NCI-H446 (cell line): Measurements from ENCODE around the gene TMEM131L.
A peak's percentile ranks its signal among the peaks of the same experiment; 100 is the strongest.

Experiments used
- DNase-seq, 2 experiments: peaks; one replicate each; lab custom pipeline; 2025; lab: John Stamatoyannopoulos, UW

TMEM131L gene

GRCh38 chr4:153479101-153479500 is 12.9 kb downstream of the TMEM131L start:
- DNase-seq = peak in 1 of 2 experiments; percentile 45

- no peak for DNase-seq
These were observed 14.5 kb downstream of the TMEM131L start for GRCh38 chr4:153480704-153481103.

- DNase-seq = no peak
These were observed 15.3 kb downstream of the TMEM131L start for GRCh38 chr4:153481478-153481877.

- DNase-seq = no peak
These were observed 17.6 kb downstream of the TMEM131L start for GRCh38 chr4:153483432-153484418.

DNA sequence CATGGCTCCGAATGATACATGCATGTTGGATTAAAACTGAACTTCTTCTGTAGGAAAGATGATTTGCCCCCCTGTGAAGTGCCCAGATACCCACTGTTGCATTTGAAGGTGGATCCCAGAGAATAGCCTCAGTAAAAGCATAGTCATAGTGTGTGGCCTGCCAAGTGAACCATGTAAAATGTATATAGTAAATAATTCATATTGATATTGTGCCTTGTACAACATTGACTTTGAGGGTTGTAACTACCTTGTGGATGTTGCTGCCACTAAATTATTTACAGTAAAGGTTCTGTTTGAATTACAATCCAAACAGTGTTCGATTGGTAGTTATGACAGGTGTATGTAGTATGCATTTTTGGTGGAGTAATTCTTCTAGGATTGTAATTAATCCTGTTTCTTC is 19.2 kb downstream of the TMEM131L start:
- no peak for DNase-seq

- DNase-seq = no peak
These were observed 19.7 kb downstream of the TMEM131L start for GRCh38 chr4:153485860-153486259.

DNA sequence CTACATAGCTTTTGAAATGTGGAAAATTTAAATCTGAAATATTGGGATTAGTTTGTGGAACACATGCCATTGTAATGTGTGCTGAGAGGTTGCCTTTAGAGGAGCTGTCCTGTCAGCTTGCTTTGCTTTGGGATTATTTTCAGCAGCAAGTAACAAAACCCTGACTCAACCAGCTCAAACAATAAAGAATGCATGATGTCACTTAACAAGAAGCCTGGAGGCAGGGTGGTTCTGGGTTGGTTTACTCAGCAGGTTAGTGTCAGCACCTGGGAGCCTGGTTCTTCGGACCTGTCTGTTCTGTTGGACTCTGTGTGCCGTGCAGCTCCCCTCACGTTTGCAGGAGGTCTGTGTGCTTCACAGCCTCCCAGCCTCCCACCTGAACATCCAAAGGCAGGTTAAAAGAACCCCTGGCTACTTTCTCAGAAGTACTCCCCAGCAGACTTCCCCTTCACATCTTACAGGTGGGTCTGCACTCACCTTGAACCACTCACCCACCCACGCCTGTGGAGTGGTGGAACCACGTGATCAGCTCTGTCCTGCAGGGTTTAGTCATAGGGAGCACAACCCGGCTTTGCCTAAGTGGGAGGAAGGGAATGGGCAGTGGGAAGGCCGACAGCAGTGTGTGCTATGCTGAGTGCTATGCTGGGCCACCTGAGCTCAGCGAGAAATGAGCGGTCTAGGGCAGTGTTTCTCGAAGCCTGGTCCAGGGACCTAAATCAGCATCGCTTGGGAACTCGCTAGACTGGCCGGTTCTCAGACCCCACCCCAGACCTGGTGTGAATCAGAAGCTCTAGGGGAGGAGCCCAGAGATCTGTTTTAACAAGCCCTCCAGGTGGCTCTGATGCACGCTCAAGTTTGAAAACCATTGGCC is 20.4 kb downstream of the TMEM131L start:
- DNase-seq = no peak

DNA sequence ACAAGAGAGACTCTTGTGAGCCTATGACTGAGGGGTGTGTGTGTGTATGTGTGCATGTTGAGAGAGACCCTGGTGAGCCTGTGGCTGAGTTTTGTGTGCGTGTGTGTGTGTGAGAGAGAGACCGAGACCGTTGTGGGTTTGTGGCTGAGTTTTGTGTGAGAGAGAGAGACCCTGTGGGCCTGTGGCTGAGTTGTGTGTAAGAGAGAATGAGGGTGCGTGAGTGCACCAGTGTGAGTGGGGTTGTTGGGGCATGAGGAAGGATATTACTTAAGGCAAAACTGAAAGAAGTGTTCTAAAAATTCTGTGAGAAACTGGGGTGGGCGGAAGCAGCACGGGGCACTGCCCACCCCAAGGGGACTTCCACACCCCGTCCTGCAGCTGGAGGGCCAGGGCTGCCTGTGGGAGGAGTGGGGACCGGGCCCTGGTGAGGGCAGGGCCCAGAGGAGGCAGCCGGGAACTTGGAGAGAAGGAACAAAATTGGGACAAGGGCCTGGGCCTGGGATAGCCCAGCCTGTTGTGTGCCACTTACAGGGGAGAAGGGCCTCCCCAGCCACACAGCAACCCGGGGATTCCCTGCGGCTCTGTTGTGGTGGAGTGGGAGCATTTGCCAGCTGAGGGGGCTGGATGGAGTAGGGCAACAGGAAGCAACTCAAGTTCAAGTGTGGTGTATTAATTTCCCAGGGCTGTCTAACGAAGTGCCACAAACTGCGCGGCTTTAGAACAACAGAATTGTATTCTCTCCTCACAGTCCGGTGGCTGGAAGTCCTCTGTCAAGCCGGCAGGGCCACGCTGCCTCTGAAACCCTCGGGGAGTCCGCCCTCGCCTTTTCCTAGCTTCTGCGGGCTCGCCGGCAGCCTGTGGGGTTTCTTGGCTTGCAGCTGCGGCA is 22.1 kb downstream of the TMEM131L start:
- no peak for DNase-seq

DNA sequence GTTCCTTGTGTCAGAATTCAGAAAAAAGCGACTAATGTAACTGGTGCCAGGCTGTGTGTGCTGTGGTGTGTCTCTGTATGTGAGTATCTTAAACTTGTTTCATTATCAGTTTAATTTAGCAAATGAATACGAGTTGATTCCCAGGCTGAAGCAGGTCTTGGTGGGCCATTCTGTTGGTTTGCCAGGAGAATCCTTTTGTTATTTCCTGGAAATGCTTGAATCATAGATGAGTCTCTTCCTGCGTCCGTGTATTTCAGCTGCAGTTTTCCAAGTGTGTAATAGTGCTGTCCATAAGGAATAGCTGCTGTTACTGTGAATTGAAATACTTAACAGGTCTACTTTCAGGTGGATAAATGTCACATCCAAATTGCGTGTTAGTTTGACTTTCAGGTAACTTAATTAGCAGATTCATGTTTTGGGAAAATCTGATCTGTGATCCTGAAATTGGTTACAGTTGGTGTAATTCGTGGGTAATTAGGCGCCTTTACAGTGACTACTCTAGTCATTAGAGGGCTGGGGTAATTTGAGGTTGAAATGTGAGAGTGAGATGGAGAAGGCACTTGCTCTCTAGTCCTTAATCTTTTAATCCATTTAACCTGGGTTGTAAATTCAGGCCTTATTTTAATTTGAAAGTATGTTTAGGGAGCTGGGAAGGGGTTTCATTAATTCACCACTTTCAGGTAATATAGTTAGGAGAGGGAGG is 23.8 kb downstream of the TMEM131L start:
- no peak for DNase-seq

- no peak for DNase-seq
These were observed 24.9 kb downstream of the TMEM131L start for GRCh38 chr4:153490985-153491483.

DNA sequence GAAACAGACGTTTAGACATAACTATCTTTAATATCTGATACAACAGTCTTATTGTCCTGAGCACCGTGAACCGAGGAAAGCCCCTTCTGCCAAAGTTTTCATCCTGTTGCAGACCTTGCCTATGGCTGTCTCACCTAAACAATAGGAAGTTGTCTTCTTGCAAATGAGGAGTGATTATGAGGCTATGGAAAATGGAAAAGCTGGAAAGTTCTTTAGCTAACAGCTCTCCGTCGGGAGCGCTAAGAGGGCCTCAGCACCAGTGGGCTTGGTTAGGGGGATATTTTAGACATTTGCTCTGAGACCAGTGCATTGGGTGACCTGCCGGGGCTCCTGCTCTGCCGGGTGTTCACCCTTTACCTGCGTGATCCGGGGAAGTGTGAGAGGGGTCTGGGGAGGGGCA is 28.4 kb downstream of the TMEM131L start:
- no peak for DNase-seq

DNA sequence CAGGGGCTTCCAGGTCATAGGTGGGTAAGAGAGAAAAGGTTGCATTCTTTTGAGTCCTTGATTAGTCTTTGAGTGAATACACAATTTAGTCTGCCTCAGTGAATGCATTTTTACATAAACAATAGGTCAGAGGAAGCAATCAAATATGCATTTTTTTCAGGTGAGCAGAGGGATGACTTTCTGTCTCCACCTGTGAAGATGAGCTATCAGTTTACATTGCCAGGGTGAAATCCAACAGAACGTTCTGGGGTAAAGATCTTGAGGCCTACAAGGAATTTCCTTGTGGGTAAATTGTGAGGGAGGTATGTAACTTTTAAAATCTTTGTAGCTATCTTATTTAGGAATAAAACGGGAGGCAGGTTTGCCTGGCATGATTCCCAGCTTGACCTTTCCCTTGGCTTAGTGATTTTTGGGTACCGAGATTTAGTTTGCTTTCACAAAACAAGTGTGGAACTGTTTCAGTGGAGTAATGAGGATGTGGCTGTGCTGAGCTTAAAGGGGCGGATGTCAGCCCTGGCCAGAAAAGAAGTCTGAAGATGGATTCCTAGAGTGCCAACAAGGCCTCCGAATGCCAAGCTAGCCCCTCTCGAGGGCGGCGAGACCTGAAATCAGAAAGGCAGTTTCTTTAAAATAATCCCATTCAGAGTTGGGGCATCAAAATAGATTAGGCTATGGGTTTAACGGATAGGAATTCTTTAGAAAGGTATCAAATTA is 29.5 kb downstream of the TMEM131L start:
- no peak for DNase-seq

DNA sequence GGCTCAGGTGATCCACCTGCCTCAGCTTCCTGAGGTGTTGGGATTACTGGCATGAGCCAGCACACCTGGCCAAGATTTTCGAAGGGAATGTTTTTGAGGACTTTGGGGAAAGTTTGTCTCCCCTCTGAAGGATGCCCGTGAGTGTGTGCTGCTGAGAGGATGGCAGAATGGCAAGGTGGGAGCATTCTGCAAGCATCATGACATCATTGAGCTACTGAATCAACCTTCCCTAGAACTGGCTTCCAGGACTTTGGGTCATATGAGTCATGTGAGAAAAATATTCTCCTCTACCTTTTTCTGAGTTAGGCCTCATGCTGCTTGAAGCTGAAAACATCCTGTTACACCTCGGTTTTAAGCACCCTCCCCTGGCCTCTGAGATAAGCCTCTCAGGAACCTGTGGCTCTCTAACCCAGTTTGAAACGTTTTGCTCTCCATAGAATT is 31.0 kb downstream of the TMEM131L start:
- DNase-seq = no peak

- DNase-seq = no peak
These were observed 32.1 kb downstream of the TMEM131L start for GRCh38 chr4:153497988-153498967.

DNA sequence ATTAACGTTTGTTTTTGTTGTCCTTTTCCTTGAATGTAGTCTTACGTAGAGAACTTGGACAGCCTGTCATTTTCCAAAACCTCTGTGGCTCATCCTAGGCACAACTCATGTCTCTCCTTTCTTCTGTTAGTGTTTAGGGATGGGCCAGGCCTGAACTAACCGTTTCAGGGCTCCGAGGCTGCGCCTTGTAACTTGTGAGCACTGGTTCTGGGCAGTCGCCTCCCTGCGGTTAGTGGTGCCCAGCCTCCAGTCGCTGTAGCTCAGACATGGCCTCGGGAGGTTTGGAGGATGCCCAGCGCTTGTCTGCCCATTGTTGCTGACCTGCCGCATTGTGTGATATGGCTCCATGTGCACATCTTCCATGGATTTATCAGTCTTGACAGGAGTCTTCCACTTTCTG is 32.8 kb downstream of the TMEM131L start:
- DNase-seq = no peak

GRCh38 chr4:153501578-153501977 is 35.4 kb downstream of the TMEM131L start:
- no peak for DNase-seq

GRCh38 chr4:153502584-153502983 is 36.4 kb downstream of the TMEM131L start:
- no peak for DNase-seq

- no peak for DNase-seq
These were observed 40.5 kb downstream of the TMEM131L start for GRCh38 chr4:153506341-153507309.
